Stimulated activated CD8-positive, alpha-beta memory T cell treated with anti-CD3 and anti-CD28 coated beads, Interleukin-15, amount 100 ng/mL, for 24 hours (primary cell): ENCODE results near the gene HIPK4.
"Not testable (repeated sequence)": the region's sequence is repeated elsewhere in the genome, so short reads cannot be mapped to it uniquely, and the experiment has no call there.

ENCODE experiments used
- DNase-seq: peaks from one replicate; pipeline ENCODE4 v3.0.0-alpha.2; 2020; ENCODE audit warnings: low read depth

Gene HIPK4

GRCh38 chr19:40393894-40394815 is 4.2 kb upstream of the HIPK4 start:
- DNase-seq: no peak

DNA sequence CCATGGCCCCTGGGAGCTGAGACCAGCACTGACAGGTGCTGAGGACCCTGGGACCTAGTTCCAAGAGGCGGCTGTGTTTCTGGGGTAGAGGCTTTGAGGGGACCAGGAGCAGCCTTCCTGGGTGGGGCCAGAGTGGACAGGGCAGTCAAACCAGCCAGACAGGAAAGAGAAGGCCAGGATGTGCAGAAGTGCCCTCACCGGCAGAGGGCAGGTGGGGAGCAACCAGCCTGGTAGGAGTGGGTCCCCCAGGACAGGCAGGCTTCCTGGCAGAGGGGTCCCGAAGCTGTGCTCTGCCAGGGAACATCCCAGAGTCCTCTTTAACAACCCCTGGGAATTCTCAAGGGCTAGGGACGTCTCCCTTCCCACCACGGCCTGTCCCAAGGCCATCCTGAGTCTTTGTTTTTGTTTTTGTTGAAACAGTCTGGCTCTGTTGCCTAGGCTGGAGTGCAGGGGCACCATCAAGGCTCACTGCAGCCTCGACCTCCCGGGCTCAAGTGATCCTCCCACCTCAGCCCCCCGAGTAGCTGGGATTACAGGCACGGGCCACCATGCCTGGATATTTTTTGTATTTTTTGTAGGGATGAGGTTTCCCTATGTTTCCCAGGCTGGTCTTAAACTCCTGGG is 3.0 kb upstream of the HIPK4 start:
- no peak for DNase-seq

- DNase-seq: no peak
Measured at GRCh38 chr19:40392123-40392522, 2.1 kb upstream of the HIPK4 start.

GRCh38 chr19:40389404-40390083 is 437 bp downstream of the HIPK4 start:
- no peak for DNase-seq

GRCh38 chr19:40388481-40388880 is 1.5 kb downstream of the HIPK4 start:
- DNase-seq: no peak

- DNase-seq: no peak
Measured at GRCh38 chr19:40387155-40387554, 2.8 kb downstream of the HIPK4 start.

DNA sequence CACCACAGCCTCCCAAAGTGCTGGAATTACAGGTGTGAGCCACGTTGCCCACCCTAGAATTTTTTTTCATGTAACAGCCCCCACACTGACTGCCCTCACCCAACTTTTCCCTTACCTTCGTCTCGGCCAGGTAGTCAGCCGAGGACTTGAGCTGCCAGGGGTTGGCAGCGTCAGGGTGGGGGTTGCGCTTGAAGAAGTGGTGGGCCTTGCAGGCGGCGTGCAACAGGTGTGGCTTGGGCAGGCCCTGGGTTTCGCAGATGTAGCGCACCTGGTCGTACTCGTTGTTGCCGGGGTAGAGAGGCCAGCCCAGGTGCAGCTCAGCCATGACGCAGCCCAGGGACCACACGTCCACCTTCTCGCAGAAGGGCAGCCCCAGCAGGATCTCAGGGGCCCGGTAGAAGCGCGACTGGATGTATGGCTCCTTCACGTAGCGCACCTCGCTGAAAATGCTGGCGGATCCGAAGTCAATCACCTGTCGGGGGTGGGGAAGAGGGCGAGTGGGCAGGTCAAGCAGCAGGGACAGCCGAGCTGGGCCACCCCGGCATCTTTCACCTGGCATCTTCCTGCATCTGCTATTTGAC is 6.2 kb downstream of the HIPK4 start:
- DNase-seq: no peak

- DNase-seq: no peak
Measured at GRCh38 chr19:40381321-40381720, 8.7 kb downstream of the HIPK4 start.

GRCh38 chr19:40380199-40381037 is 9.6 kb downstream of the HIPK4 start:
- no peak for DNase-seq

DNA sequence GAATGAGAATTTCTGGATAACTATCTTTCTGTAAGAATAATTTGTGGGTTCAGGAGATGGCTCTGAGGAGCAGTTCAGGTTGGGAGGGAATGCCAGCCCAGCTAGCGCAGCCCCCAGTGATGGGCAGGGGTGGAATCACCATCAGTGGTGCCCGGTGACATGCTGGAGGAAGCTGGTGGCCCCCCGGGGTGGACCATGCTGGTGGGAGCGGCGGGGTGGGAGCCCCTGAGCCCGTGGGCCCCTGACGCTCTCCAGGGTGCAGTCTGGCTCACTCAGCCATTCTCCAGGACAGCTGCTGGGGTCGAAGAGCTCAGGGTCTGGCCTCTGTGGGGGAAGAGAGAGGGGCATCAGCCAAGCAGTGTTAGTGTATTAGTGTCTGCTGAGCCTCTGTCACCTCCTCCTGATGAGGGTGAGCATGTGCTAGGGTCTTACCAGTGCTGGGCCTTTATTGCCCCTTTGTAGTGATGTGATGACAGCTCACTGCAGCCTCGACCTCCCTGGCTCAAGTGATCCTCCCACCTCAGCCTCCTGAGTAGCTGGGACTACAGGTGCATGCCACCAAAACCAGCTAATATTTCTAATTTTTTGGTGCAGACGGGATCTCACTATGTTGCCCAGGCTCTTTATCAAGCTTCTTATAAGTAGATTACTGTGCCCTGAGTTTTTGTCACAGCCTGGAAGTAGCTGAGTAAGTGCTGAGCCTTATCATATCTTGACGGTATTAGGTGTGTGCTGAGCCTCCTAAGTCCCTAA is 10.4 kb downstream of the HIPK4 start:
- DNase-seq: no peak

GRCh38 chr19:40378509-40378908 is 11.5 kb downstream of the HIPK4 start:
- no peak for DNase-seq

- no peak for DNase-seq
Measured at GRCh38 chr19:40377876-40378385, 12.1 kb downstream of the HIPK4 start.

DNA sequence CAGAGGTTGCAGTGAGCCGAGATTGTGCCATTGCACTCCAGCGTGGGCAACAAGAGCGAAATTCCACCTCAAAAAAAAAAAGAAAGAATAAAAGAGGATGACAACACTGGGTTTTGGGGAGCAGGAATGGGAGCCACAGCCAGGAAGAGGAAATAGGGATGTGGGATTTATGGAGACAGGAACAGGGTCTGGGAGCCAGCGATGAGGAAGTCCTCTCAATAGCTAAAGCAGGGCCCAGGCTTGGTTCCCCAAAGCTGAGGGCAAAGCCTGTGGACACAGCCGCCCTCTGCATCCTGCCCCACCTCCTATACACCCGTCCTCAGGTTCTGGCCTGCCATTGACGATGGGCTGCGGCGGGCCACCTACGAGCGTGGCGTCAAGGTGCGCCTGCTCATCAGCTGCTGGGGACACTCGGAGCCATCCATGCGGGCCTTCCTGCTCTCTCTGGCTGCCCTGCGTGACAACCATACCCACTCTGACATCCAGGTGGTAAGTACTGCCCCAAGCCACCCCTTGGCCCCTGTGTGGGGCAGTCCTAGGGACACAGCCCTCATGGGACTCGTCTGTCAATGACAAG is 13.6 kb downstream of the HIPK4 start:
- DNase-seq: no peak

DNA sequence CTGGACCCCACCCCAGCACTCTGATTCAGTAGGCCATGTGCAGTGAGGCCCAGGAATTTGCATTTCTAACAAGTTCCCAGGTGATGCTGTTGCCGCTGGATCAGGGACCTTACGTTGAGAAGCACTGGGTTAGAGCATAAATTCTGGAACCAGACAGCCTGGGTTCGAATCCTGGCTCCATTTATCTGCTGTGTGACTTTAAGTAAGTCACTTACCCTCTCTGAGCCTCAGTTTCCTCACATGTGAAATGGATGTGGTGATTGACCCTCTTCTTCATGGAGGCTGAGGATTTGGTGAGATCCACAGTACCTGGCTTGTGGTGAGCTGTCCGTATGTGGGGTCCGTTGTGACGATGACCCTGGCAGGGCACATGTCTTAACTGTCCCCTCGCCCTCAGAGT is 15.9 kb downstream of the HIPK4 start:
- DNase-seq: no peak

DNA sequence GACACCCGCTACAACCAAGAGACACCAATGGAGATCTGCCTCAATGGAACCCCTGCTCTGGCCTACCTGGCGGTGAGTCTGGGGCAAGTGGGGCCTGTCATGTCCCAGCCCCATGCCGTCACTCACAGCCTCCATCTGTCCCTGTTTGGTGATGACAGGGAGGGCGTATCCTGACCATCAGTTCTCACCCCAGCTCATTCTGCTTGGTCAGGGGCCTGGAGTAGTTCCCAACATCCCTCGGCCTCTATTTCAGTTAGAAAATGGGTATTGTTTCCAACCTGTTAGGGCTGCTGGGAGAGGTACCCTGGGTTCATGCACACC is 18.2 kb downstream of the HIPK4 start:
- DNase-seq: no peak

GRCh38 chr19:40370997-40371801 is 18.8 kb downstream of the HIPK4 start:
- DNase-seq: no peak

- not testable (repeated sequence) for DNase-seq
Measured at GRCh38 chr19:40370253-40370652, 19.7 kb downstream of the HIPK4 start.

GRCh38 chr19:40369797-40370196 is 20.2 kb downstream of the HIPK4 start:
- no peak for DNase-seq

DNA sequence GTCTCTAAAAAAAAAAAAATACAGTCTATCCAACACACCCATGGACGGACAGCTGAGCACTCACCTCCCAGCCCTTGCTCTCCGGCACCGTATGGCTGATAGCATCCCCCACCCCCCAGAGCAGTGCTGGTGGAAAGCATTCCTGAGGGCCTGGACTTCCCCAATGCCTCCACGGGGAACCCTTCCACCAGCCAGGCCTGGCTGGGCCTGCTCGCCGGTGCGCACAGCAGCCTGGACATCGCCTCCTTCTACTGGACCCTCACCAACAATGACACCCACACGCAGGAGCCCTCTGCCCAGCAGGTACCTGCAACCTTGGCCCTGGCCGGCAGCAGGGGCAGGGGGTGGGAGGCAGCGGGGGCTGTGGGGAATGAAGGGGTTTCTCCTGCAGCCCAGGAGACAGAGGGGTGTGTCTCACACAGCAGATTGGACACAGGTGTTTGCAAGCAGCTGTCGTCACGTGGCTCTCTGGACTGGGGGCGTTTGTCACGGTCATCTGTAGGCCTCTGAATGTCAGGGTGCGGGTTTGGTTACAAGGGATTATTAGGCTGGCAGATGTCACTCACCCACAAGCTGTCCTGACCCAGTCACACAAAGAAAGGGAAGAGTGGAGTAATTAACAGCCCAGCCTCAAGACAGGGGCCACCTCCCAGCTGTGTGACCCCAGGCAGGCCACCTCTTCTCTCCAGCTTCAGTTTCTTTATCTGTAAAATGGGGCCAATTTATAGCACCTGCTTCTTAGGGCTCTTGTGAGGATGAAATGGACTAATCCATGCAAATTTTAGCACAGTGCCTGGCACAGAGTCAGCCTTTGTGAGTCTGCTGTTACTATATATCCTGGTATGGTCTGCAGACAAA is 22.2 kb downstream of the HIPK4 start:
- no peak for DNase-seq
